Measurements from ENCODE around the gene GPR153.

GRCh38 chr1:6206520-6206855 lies 54.4 kb downstream of the GPR153 start:
- TF ChIP-seq POLR2A (IDR thresholded peaks at IDR 0.05) = no peak
- TF ChIP-seq, protein P1, sequence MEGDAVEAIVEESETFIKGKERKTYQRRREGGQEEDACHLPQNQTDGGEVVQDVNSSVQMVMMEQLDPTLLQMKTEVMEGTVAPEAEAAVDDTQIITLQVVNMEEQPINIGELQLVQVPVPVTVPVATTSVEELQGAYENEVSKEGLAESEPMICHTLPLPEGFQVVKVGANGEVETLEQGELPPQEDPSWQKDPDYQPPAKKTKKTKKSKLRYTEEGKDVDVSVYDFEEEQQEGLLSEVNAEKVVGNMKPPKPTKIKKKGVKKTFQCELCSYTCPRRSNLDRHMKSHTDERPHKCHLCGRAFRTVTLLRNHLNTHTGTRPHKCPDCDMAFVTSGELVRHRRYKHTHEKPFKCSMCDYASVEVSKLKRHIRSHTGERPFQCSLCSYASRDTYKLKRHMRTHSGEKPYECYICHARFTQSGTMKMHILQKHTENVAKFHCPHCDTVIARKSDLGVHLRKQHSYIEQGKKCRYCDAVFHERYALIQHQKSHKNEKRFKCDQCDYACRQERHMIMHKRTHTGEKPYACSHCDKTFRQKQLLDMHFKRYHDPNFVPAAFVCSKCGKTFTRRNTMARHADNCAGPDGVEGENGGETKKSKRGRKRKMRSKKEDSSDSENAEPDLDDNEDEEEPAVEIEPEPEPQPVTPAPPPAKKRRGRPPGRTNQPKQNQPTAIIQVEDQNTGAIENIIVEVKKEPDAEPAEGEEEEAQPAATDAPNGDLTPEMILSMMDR (IDR thresholded peaks at IDR 0.05) = no peak
